ENCODE measurements around the gene KLK4. TPM values are rescaled to one million over a fixed set of nuclear protein-coding genes. Genes with fewer than 3 reads are reported as not detected.

Gene KLK4
- not detected for total RNA-seq

- no peak for DNase-seq
These were observed at the start of gene KLK4 for GRCh38 chr19:50911206-50912101. TSS of gene KLK4 (minus strand) at chr19:50911395. CDS start at chr19:50910738, 657 bp downstream.

- no peak for DNase-seq
These were observed 48.7 kb upstream of the KLK4 start for GRCh38 chr19:50959731-50960500.

GRCh38 chr19:50957587-50957986 lies 46.4 kb upstream of the KLK4 start:
- DNase-seq = no peak

GRCh38 chr19:50952910-50953309 lies 41.7 kb upstream of the KLK4 start, which contains the start of gene KLK5:
TSS of gene KLK5 (minus strand) at chr19:50953038. CDS start at chr19:50952657, 381 bp downstream.
- DNase-seq = no peak

GRCh38 chr19:50949861-50950260 lies 38.7 kb upstream of the KLK4 start:
- DNase-seq = no peak

- no peak for DNase-seq
These were observed 35.9 kb upstream of the KLK4 start for GRCh38 chr19:50947123-50947522.

GRCh38 chr19:50944795-50945194 lies 33.6 kb upstream of the KLK4 start:
- no peak for DNase-seq

GRCh38 chr19:50943074-50943828 lies 32.1 kb upstream of the KLK4 start:
- no peak for DNase-seq

- no peak for DNase-seq
These were observed 28.4 kb upstream of the KLK4 start for GRCh38 chr19:50939596-50939995.

GRCh38 chr19:50933640-50934039 lies 22.4 kb upstream of the KLK4 start:
- DNase-seq = no peak

- no peak for DNase-seq
These were observed 21.5 kb upstream of the KLK4 start for GRCh38 chr19:50932690-50933083.

GRCh38 chr19:50932018-50932689 lies 21.0 kb upstream of the KLK4 start:
- no peak for DNase-seq

GRCh38 chr19:50931023-50931422 lies 19.8 kb upstream of the KLK4 start:
- no peak for DNase-seq

- no peak for DNase-seq
These were observed 17.6 kb upstream of the KLK4 start for GRCh38 chr19:50928831-50929230.

GRCh38 chr19:50926144-50926543 lies 14.9 kb upstream of the KLK4 start:
- no peak for DNase-seq

- no peak for DNase-seq
These were observed 14.5 kb upstream of the KLK4 start for GRCh38 chr19:50925734-50926133.

GRCh38 chr19:50924586-50924985 lies 13.4 kb upstream of the KLK4 start:
- no peak for DNase-seq

GRCh38 chr19:50922317-50922853 lies 11.2 kb upstream of the KLK4 start:
- peak; percentile 92 for DNase-seq

GRCh38 chr19:50921426-50922316 lies 10.5 kb upstream of the KLK4 start:
- DNase-seq = peak; percentile 74

- DNase-seq = no peak
These were observed 4.9 kb upstream of the KLK4 start for GRCh38 chr19:50916069-50916468.
